Hematopoietic multipotent progenitor cell (in vitro differentiated cells): ENCODE results near the gene PSMB10. TPM values are rescaled to one million over a fixed set of nuclear protein-coding genes. Genes with fewer than 3 reads are reported as not detected.

ENCODE experiments used
- DNase-seq, 3 donors: peaks; one replicate each; pipeline ENCODE4 v3.0.0-alpha.2; 2011 to 2015; ENCODE audit warnings: low read depth in 2 of 3, low spot score in 2 of 3
- total RNA-seq: library from RNA; depleted of rRNA; stranded (reverse); fragments of >200 nt; gene quantifications from one replicate; pipeline ENCODE4 v1.2.3, GENCODE V29; 2012

PSMB10 gene
- total RNA-seq, 1 donor: 281 TPM

DNA sequence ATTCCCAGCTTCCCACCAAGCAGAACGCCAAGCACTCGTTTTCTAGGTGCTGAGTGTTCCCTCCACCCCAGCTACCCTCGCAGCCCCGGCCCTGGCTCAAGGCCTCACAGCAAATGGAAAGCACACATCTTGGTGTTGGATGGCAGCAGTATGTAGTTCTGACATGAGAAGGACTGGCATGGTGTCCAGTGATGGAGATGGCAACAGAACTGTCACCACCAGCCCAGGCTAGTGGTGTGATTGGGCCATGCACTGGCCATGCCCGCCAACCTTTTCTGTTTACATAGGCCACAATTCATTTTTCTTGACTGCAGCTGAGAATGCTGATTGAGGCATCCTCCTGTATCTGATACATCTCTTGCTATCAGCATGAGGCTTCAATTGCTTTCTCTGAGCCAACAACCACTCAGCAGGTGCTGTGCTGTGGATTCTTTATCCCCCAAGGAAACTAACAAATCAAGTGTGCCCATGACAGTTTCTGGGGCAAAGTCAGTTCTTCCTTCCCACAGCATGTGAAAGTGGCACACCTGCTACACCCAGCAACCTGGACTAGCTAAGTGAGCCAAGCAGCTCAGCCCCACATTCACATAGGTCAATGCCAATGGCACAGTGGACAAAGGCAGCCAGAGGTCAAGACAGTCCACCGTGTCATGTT lies 28.0 kb upstream of the PSMB10 start:
- DNase-seq: no peak

DNA sequence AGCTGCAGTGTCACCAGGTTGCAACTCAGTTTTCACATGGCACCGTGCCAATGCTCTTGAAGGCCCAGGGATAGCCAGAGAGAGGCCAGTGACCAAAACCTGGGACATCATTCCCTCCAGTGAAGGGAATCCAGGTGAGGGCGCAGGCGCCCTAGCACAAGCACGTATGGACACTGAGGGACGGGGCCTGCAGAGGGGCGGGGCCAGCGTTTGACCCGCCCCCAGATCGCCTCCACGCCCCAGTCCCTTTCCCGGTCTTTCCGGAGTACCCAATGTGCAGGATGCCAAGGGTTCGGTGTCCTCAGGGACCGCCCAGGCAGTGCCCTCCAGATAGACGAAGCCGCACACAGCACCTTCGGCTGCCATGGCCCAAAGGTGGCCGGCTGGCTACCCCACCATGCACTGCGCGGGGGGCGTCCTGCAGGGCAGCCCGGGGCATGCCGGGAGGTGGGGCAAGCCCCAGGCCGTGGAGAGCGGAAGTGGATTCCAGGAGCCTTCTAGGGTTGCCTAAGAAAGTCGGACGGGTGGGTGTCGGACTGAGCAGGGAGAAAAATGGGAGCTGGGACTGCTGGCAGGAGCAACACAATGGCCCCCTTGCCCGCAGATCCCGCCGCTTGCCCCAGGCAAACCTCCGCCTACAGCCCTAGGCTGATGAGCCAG lies 27.1 kb upstream of the PSMB10 start:
- DNase-seq: no peak

DNA sequence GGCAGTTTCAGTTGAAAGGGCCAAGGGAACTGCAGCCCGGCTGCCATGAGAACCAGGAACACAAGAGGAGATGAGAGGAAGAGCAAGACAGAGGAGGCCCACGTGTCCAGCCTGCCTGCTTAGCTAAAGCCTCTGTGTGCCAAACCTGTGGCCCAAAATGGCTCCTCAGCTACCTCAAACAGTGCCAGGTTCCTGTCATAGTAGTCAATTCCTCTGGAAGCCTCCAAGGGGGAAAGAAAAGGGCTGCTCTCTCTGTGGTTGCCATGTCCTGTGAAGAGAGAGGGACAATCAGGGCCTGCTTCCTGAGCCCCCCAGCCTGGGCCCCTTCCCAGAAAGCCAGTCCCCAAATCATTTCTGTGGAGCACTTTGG lies 26.6 kb upstream of the PSMB10 start:
- no peak for DNase-seq

DNA sequence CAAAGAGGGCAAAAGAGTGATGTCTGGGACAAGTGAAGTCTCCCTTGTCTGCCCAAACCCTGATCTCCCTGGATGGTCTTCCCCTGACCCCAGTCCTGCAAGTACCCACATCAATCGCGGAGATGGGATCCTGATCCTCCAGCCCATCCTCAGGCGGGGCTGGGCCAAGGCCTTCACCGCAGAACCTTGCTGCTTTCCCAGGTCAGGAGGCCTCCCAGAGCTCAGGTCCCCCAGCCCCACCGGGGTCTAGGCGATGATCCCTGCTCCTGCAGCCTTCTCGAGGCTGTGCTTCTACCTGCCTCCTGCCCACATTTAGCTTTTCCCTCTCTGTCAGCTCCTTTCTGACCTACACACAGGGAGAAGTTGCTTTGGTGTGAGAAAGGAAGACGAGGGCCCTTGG lies 25.5 kb upstream of the PSMB10 start:
- DNase-seq: no peak

DNA sequence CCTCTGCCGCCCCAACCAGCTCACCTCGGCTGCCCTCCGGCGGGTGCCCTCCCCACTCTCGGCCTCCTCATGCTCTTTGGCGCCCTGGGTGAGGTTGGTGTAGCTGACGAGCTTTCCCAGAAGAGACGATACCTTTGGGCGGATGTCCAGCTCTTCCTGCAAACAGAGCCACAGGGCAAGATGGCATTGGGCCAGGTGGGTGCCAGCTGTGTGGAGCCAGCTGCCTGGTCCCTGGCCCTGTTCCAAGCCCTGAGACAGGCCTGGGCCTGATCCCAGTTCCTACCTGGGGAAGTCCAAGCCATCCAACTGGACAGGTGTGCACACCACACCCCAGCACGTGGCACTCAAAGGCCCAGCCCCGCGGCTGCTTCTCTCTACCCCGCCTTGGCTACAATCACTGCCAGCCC lies 24.9 kb upstream of the PSMB10 start:
- no peak for DNase-seq

DNA sequence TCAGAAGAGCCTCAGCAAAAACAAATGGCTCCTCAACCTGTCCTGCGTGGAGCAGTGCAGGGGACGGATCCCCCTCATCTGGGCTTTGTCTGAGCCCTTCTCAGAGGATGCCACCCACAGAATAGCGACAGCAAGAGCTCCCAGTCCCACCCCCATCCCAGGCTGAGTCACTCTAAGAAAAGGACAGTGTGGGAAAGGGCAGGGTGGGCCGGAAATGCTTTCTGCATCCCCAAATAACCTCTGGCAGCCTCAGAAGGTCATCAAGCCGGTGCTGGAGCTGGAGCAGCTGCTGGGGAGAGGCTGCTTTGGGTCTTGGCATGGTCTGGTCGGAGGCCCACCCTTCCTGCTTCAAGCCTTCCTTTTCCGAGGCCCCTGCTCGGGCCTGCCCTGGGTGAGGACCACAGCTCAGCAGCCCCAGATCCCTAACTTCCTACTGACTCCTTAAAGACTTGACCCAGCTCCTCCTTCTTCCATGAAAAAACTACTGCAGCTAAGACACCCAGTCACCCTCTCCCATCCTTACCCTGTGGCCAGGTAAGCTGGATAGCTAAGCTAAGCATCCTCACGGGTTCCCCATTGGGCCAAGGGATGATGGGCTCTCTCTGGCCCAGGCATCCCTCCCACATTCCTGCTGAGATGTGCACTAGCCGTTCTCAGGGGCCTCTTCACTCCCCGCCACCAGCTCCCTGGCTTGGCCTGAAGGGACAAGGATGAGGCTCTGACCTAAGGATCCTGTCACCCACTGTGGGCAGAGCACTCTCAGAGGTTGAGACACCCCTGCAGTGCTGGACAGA lies 23.1 kb upstream of the PSMB10 start:
- no peak for DNase-seq

DNA sequence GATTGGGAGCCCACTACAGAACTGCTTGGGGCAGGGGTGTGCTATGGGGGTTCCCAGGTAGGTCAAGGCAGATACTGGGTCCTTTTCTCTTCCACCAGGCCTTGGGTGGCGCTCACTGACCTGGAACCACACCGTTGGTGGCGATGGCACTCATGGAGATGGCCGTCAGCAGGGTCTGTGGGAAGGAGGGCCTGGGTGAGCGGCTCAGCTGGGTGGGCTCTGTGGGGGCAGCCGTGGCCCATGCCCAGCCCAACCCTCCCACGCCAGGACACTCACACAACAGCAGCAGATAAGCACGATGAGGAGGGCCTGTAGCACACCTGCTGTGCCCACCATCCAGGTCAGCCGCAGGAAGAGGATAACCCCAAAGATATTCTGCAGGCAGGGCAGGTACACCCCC lies 21.0 kb upstream of the PSMB10 start:
- DNase-seq: no peak

DNA sequence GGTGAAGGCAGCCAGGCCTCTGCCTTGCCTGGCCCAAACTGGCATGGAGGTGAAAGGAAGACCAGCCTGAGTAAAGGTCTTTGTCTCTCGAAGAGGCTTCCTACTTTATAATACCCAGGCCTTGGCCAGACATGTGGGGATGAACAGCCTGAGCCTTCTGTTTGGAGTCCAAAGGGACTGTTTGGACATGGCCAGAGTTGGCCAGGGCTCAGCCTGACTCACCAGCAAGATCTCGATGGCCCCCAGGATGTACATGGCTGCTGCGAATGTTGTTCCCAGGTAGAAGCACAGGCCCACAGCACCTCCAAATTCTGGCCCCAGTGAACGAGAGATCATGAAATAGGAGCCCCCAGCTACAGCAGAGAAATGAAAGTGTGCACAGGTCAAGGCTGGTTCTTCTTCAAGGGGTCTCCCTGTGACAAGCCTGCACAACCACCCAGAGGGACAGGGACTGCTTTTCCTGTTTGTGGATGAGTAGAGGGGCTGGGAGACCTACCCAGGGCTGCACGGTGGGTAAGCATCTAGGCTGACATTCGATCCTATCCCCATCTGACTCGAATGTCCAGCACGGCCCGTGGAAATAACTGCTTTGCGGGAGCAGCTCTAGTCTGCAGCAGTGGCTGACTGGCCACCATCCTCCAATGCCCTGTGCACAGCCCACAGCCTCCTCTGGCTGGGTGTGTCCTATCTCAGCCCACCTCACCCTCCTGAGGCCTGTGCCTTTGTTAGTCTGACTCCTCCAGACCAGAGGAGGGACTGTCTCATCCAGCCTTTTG lies 18.0 kb upstream of the PSMB10 start:
- no peak for DNase-seq

DNA sequence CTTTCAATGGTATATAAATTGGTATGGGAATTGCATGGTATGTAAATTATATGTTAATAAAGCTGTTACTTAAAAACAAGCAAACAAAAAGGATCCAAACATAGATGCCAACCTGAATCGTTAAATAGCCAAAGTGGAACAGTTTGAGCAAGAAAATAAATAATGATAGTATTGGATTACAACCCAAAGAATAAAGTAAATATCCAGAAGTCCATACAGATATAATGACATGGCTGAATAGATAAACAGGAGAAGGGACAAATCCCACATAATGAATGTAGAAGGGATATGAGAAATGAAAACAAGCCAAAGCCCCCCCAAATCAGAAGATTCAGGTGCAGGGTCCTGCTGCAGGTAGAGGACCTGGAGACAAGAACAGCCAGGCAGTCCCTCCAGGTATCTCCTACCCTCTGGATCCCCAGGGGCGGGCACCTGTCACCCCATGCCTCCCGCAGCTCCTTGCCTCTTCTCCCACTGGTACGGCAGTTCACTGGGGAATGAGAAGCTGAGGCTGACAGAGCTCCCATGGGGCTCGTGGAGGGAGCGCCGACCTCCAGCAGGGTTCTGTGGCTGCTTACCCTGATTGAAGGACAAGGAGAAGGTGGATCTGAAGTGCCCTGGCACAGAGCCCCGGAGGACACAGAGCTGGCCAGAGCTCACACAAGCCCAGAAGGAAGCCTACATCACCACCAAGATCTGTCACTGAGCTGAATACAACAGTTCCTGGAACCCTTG lies 17.2 kb upstream of the PSMB10 start:
- no peak for DNase-seq

DNA sequence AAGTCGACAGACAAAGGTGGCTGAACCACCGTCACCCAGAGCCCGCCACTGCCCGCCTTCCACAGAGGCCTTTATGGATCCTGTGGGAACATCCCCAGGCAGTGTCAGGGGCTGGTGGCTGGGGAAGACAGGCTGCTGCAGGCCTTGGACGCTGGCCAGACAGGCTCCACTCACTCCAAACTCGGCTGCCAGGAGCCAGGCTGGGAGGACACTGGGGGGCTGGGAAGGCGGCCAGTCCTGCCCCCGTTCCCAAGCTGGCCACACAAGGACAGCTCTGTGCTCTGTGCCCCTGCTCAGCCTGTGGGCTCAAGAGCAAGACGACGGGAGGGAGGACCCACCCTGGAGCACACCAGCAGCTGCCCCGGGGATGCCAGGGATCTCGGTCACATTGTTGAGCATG lies 14.8 kb upstream of the PSMB10 start:
- no peak for DNase-seq

DNA sequence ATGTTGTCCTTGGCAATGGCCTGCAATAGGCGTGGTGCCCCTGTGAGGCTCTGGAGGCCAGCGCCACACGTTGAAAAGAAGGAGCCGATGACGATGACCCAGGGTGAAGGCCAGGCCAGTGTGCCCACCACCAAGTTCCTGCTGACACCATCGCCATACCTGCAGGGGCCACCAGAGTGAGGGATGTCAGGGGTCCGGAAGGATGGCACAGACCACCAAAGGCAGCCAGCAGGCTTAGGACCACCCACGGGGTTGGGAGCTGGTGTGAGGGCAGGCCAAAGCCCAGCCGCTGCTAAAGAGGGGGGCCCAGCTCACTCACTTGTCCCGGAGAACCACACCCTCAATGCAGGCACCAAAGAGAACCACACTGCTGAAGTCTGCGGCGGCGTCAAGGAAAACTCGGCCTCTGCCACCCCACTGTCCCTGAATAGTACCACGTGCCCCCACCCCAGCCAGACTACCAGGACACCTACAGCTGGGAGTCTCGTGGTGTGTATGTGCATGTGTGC lies 13.7 kb upstream of the PSMB10 start:
- no peak for DNase-seq

DNA sequence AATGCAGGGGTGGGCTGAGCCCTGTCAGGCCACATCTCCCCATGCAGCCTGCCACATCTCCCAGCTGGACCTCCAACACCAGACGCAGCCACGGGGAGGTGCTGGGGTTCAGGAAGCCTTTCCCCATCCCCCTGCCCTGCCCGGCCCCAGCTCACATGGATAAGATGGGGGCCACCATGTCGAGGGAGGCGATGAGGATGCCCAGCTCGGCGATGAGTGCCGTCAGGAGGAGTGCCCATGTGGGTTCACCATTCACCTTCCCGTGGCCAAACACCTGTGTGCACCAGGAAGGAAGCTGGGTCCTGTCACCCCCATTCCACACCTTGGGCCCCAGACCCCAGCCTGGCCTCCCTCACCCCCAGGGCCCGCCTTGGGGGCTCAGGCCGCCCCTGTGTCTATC lies 13.0 kb upstream of the PSMB10 start:
- DNase-seq: no peak

DNA sequence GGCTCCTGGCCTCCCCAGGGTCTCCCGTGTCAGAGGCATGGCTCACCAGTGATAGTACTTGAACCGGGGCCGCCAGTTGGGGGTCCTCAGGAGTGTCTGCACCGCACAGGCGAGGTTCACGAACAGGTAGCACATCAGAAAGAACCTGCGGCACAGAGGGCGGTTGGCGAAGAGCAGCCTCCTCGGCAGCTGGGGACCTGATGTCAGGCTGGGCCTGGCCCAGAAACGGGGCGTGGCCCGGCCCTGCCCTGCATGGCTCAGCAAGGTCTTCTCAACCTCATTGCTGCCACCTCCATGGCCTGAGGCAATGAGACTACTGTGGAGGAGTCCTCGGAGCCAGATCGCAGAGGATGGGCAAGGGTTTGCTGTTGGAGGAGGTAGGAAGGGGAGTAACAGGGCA lies 11.4 kb upstream of the PSMB10 start:
- no peak for DNase-seq

DNA sequence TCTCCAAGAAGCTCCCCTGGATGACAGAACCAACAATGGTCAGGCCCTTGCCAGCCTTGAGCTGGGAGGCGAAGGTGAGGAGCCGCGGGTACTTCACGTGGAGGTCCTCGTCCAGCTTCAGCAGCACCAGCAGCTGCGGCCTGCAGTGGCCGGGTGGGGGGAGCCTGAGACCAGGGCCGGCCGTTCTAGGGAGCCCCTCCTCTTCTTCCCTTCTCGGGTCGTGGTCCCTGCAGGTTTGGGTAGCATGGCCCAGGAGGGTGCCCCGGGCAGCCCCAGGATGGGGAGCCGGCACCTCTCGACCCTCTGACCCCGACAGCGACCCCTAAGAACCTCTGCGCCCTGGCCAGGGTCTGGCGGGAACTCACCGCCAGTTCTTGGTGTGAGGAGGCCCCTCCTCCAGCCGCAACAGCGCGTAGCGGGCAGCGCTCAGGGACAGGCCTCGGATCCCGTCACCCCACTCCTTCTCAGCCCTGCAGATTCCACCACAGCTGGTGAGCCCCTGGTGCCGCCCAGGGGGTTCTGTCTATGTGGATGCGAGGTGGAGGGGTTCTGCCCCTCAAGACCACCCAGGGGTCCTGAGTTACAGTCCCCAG lies 10.4 kb upstream of the PSMB10 start:
- DNase-seq: no peak

DNA sequence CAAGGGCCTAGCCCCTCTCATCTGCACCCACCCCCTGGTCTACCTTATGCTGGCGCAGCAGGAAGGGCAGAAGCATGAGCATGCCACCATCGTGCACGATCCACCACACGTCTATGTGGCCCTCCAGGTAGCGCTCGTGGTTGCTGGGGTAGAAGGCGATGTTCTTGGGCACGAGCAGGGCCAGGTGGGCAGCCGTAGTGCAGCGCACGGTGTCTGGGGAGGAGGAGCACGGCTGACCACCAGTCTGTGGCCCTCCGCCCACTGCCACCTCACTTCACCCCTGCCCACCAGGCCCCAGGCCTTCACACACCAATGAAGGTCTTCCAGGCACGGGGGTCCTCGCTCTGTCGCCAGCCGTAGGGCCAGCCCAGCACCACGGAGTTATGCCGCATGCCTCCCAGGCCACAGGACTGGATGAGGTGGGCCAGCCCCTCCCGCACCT lies 9.5 kb upstream of the PSMB10 start:
- no peak for DNase-seq

DNA sequence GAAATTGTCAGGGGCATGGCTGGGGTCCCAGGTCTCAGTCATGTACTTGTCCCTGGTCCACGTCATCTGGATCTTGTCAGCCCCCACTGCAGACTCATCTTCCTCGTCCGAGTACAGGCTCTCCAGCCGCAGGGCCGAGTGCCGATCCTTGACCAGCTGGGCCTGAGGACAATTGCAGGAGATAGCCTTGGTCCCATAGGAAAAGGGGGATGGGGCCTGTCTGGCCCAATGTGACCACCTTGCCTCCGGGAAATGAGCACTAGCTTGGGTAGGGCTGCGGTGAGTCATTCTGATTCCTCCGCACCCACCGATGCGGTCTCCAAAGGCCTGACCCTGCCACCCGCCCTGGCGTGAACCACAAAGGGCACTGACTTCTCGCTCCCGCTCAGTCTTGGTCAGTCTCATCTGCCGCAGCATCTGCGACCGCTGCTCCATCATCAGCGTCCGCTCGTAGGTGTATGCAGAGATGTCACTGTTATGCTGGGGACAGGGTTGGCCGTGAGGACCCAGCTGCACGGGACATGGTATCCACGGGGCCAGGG lies 8.8 kb upstream of the PSMB10 start:
- DNase-seq: no peak

DNA sequence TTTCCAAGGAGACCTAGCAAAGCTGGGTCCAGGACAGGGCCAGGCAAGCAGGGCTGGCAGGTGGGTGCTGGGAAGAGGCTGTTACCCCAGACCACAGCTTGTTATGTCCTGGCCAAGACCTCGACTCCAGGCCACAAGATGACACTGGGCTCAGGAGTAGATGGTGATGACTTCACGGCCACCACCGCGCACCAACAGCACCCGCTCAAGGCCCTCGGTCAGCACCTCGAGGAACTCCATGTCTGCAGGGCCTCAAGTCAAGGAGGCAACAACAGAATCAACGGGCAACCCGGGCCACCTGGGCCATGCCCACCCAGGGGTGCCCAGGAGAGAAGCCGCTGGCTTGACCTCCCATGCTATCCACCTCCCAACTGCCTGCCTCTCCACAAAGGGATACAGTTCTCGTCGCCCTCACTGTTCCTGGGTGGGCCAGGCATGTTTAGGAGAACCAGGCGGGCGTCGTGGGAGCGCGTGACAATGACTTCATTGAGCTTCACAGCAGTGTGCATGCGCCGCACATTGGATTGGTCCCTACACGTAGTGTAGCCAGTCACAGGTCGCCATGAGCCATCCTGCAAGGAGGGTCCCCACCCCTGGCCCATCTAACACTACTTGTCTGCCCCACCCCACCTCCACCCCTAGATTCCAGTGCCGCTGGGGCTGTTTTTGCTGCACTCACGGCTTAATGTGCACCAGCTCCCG lies 8.2 kb upstream of the PSMB10 start:
- DNase-seq: no peak

DNA sequence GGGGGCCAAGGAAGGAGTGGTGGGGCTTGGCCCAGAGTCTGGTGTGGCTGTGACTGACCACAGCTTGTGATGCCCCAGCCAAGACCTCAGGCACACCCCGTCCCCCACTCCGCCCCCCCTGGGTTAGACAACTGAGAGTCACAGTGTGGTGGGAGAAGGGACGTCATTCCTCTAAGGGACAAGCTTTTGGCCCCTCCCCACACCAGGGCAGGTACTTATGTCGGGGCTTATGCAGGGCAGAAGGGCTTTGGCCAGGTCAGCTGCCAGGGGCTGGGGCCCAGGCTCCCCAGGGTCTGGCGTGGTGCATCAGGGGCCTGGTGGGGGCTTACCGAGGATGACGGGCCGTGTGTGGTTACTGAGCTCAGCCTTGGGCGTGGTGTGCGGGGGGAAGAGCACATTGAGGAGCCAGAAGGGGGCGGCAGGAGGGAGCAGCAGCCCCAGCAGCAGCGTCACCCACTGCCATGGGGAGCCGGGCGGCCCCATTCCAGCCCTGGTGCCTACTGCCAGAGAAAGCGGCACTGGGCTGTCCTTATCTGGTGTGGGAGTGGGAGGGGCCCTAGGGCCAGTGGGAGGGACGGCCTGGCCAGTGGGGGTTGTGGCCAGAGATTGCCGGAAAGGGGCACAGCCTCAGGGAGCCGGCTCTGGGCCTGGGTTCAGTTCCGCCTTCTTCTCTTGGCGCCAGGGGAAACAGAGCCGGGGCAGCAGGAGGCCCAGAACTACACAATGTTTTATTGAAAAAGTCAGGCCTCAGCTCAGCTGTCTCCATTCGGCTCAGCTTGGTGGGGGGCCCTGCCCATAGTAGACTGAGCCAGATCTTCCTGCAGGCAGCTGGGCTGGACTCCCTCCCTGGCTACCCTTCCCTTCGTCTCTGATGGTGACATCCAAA lies 7.2 kb upstream of the PSMB10 start, which contains the start of gene LCAT:
Gene LCAT (minus strand): TSS at position 502 of the 886 bp plus-strand sequence. CDS start 19 bp downstream, at position 483.
- DNase-seq: no peak
